SIG-M5 treated with dmso at 0.1 percent for 504 hours (cell line): Measurements from ENCODE around the gene C15orf40.
A peak's percentile ranks its signal among the peaks of the same experiment; 100 is the strongest.
"Not testable (repeated sequence)": the region's sequence is repeated elsewhere in the genome, so short reads cannot be mapped to it uniquely, and the experiment has no call there.

Source experiments
- DNase-seq: peaks from one replicate; lab custom pipeline; 2025; ENCODE audit not compliant: unreplicated experiment; lab: John Stamatoyannopoulos, UW

The C15orf40 gene

DNA sequence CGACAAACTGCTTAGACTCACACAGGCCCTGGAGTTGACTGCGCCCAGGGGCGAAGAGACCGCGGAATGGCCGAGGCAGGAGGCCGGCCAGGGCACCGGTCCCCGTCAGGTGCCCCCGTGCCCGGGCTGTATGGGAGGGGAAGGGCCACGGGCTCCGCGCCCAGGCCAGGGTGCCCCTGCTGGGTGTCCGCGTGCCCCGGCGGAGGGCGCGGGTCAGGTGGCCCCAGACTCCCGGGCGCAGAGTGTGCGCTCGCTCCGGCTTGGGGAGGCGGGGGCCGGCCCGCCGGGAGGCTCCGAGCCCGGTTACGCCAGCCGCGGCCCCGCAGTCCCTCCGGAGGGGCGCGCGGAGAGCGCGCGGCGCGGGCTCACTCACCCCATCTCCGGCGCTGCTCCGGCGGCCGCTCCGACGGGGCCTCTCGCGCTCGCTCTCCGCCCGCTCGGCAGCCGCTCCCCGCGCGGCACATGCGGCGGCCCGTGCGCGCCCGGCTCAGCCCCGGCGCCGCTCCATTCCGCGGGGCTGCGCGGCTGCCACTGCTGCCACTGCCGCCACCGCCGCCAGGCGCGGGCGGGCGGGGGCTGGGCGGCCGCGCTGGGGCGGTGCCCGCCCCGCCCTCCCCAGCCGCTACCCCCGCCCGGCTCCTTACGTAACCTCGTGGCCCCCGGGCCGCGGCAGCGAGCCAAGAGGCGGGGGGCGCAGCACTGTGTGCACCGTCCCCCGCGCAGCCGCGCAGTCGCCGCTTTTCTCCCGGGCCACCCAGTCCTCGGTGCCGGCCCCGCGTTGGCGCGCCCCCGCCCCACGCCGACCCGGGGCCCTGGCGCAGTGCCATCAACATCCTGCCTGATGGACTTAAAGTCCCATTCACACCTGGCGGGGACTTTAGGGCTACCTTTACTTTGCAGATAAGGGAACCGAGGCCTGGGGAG is 59.0 kb downstream of the C15orf40 start, which contains the start of gene HOMER2:
TSS of gene HOMER2 (minus strand) at position 563 of the 924 bp plus-strand sequence. CDS start at position 378, 185 bp downstream.
- no peak for DNase-seq

DNA sequence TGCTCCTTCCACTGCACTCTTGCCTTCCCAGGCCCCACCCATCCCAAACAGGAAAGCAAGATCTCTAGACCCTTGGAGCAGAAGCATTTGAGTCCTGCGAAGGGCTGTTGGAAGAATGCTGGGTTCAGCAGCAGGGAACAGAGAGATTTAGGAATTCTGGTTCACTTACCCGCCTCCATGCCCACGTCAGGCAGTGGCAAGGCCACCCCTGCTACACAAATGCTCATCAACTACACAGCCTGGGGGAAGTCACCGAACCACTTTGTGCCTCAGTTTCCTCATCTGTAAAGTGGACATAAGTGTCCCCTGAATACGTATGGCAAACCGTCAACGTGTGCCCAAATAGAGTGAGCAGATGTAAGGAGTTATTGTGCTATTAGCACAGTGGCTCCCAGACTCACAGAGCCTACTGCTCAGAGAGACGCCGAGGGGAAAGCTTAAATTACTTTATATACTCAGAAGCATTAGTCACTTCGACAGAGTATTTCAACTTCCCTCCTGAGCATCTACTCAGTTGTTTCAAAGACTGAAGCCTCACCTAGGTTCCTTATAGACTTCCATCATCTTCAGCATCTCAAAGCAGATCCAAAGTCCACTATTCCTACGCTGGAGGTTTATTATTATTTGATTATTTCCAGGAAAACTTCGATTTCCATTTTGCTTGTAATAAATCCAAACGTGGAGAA is 59.8 kb downstream of the C15orf40 start:
- DNase-seq, result peak; percentile 29

- no peak for DNase-seq
Measured at GRCh38 chr15:82950746-82951370, 60.6 kb downstream of the C15orf40 start.

- no peak for DNase-seq
Measured at GRCh38 chr15:82950295-82950694, 61.1 kb downstream of the C15orf40 start.

DNA sequence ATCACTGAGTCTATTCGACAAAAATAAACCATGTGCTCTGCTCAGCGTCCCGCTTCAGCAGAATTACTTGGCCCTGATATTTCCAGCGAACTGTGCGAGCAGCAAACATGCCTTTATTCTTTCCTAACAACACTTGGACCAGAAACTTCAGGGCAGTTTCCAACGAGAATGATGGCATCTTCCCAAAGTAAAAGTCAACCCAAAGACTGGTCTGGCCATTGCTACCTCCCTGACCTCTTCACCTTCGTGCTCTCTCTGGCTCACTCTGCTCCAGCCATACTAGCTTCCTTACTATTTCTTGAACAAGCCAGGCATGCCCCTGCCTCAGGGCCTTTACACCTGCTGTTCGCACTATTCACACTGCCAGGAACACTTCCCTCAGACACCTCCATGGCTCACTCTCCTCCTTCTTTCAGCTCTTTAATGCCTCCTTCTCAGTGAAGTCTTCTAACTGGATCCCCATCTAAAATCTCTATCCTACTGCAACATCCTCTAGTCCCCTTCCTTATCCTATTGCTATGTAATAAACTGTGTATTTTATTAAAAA is 65.2 kb downstream of the C15orf40 start:
- DNase-seq, result no peak

- DNase-seq, result no peak
Measured at GRCh38 chr15:82945326-82945725, 66.1 kb downstream of the C15orf40 start.

DNA sequence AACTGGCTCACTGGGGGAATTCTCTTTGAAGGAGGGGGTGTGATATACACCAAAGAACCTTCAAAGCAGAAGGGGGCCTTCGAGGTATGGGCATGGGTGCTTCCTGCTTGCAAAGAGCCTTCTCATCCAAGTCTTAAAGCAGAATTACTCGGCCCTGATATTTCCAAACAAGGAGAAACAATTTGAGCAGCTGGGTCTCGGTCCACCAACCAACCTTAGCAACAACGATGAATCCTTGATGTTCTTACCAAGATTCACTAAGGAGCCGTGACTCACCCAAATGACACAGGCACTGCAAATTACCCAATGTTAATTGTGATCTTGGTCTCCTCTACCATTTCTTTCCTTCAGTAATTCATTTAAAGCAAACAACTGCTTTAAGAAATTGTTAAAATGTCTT is 66.6 kb downstream of the C15orf40 start:
- DNase-seq, result no peak

DNA sequence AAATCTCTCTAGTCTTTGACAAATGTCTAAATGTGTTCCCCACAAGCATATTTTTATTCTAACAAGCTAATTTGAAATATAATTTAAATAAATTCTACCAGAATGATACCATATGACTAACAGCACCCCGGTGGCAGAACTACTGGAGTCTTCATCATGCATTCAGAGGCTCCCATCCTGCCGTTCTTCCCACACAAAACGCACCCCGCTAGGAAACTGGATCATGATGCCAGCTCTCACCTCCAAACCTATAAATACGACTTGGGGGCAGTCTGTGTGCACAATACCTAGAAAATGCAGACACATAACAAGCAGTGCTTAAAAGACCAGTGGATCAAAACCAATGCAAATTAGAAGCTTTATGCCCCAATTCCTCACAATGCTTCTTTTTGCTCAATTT is 67.4 kb downstream of the C15orf40 start:
- no peak for DNase-seq

GRCh38 chr15:82943176-82943575 is 68.3 kb downstream of the C15orf40 start:
- no peak for DNase-seq

GRCh38 chr15:82942691-82943090 is 68.7 kb downstream of the C15orf40 start:
- peak; percentile 80 for DNase-seq

DNA sequence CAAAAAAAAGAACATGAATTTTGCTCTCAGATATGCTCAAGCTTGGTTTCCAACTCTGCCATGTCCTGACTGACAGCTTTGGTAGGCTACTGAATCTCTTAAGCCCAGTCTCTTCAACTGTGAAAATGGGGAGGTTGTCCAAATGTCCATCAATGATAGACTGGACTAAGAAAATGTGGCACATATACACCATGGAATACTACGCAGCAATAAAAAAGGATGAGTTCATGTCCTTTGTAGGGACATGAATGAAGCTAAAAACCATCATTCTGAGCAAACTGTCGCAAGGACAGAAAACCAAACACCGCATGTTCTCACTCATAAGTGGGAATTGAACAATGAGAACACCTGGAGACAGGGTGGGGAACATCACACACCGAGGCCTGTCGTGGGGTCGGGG is 71.8 kb downstream of the C15orf40 start:
- DNase-seq, result not testable (repeated sequence)
